ENCODE measurements around the gene CTNNBL1. TPM values are rescaled to one million over a fixed set of nuclear protein-coding genes. Genes with fewer than 3 reads are reported as not detected.

Gene CTNNBL1
- total RNA-seq, 2 donors from 2014 or later: 68.6 to 68.7 TPM

- no peak overlapping the region for H3K27ac Mint-ChIP-seq
- no peak overlapping the region for H3K4me3 Mint-ChIP-seq
- peaks cover 31% of the 10 kb centered on the region for H3K36me3 Mint-ChIP-seq (ENCODE audit: low read depth)
- WGBS, 2 experiments (ENCODE audit: insufficient coverage in 1 of 2, insufficient read length in 1 of 2): 87 to 92% methylated on average over 6 to 8 of the region's 8 CpGs
- H3K9me3 Mint-ChIP-seq: no peaks in the 10 kb centered on the region
- TF ChIP-seq, protein P1, sequence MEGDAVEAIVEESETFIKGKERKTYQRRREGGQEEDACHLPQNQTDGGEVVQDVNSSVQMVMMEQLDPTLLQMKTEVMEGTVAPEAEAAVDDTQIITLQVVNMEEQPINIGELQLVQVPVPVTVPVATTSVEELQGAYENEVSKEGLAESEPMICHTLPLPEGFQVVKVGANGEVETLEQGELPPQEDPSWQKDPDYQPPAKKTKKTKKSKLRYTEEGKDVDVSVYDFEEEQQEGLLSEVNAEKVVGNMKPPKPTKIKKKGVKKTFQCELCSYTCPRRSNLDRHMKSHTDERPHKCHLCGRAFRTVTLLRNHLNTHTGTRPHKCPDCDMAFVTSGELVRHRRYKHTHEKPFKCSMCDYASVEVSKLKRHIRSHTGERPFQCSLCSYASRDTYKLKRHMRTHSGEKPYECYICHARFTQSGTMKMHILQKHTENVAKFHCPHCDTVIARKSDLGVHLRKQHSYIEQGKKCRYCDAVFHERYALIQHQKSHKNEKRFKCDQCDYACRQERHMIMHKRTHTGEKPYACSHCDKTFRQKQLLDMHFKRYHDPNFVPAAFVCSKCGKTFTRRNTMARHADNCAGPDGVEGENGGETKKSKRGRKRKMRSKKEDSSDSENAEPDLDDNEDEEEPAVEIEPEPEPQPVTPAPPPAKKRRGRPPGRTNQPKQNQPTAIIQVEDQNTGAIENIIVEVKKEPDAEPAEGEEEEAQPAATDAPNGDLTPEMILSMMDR (conservative IDR thresholded peaks at IDR 0.05): no peak
- H3K4me1 Mint-ChIP-seq: peaks cover 9% of the 10 kb centered on the region
- H3K4me3 ChIP-seq (ENCODE audit: low read length): no peak overlapping the region
- no peak for DNase-seq
- H3K9me3 ChIP-seq (ENCODE audit: control insufficient read depth, low read length): no peaks in the 10 kb centered on the region
- H3K9ac ChIP-seq (ENCODE audit: extremely low read depth, low read length, poor library complexity, severe bottlenecking): no peak overlapping the region
- H3K27ac ChIP-seq (ENCODE audit: low read depth, low read length): no peak overlapping the region
- peaks cover 45% of the 10 kb centered on the region for H3K36me3 ChIP-seq (ENCODE audit: control insufficient read depth, insufficient read depth, low read length)
- no peaks in the 10 kb centered on the region for H3K4me1 ChIP-seq (ENCODE audit: control insufficient read depth, insufficient read depth, low read length)
- no peaks in the 10 kb centered on the region for H3K27me3 ChIP-seq (ENCODE audit: control insufficient read depth, insufficient read depth, low read length, poor library complexity, severe bottlenecking)
- H3K27me3 Mint-ChIP-seq (ENCODE audit: insufficient read depth): no peaks in the 10 kb centered on the region
Measured at GRCh38 chr20:37749620-37750403, 56.0 kb downstream of the CTNNBL1 start.

DNA sequence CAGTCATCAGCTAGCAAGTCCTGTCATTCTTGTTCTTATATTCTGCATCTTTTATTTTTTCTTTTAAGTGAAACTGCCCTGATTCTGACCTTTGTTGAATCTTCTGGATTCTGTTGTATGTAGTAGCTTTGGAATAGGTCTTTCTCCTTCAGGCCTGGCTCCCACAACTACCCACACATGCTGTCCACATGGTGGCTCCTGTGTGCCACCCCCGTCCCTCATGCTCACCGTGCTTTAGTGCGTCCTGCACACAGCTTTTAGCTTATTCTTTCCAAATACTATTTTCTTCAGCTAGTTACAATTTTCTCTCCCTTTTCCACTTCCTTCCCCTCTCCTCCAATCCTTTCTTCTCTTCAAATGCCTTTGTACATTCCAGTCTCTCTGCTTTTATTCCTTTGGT lies 61.8 kb downstream of the CTNNBL1 start:
- H3K4me3 Mint-ChIP-seq: no peak overlapping the region
- no peaks in the 10 kb centered on the region for H3K9me3 Mint-ChIP-seq
- Histone ChIP-seq H3K27ac (ENCODE audit: low read depth, low read length) (no peak overlapping the region), H3K27me3 (ENCODE audit: control insufficient read depth, insufficient read depth, low read length, poor library complexity, severe bottlenecking) (no peaks in the 10 kb centered on the region), H3K36me3 (ENCODE audit: control insufficient read depth, insufficient read depth, low read length) (peaks cover 33% of the 10 kb centered on the region), H3K9ac (ENCODE audit: extremely low read depth, low read length, poor library complexity, severe bottlenecking) (no peak overlapping the region), H3K9me3 (ENCODE audit: control insufficient read depth, low read length) (no peaks in the 10 kb centered on the region), H3K4me1 (ENCODE audit: control insufficient read depth, insufficient read depth, low read length) (peaks cover 7% of the 10 kb centered on the region), H3K4me3 (ENCODE audit: low read length) (no peak overlapping the region)
- WGBS, 2 experiments (ENCODE audit: insufficient coverage in 1 of 2, insufficient read length in 1 of 2): 85 to 89% methylated on average over 3 of the region's 3 CpGs
- peaks cover 4% of the 10 kb centered on the region for H3K4me1 Mint-ChIP-seq
- no peak overlapping the region for H3K27ac Mint-ChIP-seq
- H3K27me3 Mint-ChIP-seq (ENCODE audit: insufficient read depth): no peaks in the 10 kb centered on the region
- DNase-seq: no peak
- H3K36me3 Mint-ChIP-seq (ENCODE audit: low read depth): peaks cover 10% of the 10 kb centered on the region
- TF ChIP-seq, protein P1 (conservative IDR thresholded peaks at IDR 0.05): peak; percentile 60

DNA sequence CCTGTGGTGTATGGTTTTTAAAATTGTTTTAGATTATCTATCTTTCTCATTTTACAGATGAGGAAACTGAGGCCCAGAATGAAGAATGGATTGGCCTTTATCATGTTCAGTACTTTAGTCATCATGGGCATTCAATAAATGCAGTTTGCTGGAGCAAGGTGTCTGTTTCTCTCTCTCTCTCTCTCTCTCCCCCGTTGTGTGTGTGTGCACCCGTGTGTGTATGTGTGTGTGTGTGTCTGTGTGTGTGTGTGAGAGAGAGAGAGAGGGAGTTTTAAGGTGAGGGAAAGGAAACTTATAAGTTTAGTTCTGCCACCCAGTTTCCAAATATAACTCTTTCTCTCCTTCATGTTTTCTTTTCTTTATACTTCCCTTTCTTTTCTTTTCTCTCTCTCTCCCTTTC lies 62.4 kb downstream of the CTNNBL1 start:
- H3K27ac ChIP-seq (ENCODE audit: low read depth, low read length): no peak overlapping the region
- TF ChIP-seq, protein P1 (conservative IDR thresholded peaks at IDR 0.05): no peak
- H3K4me1 ChIP-seq (ENCODE audit: control insufficient read depth, insufficient read depth, low read length): peaks cover 7% of the 10 kb centered on the region
- H3K4me3 ChIP-seq (ENCODE audit: low read length): no peak overlapping the region
- H3K4me3 Mint-ChIP-seq: no peak overlapping the region
- no CpG with 5 or more reads among the region's 2 CpGs for WGBS, 2 experiments (ENCODE audit: insufficient coverage in 1 of 2, insufficient read length in 1 of 2)
- H3K36me3 Mint-ChIP-seq (ENCODE audit: low read depth): peaks cover 7% of the 10 kb centered on the region
- no peak overlapping the region for H3K27ac Mint-ChIP-seq
- H3K9ac ChIP-seq (ENCODE audit: extremely low read depth, low read length, poor library complexity, severe bottlenecking): no peak overlapping the region
- H3K9me3 Mint-ChIP-seq: no peaks in the 10 kb centered on the region
- H3K27me3 ChIP-seq (ENCODE audit: control insufficient read depth, insufficient read depth, low read length, poor library complexity, severe bottlenecking): no peaks in the 10 kb centered on the region
- no peak for DNase-seq
- H3K36me3 ChIP-seq (ENCODE audit: control insufficient read depth, insufficient read depth, low read length): peaks cover 39% of the 10 kb centered on the region
- H3K27me3 Mint-ChIP-seq (ENCODE audit: insufficient read depth): no peaks in the 10 kb centered on the region
- H3K4me1 Mint-ChIP-seq: peaks cover 4% of the 10 kb centered on the region
- H3K9me3 ChIP-seq (ENCODE audit: control insufficient read depth, low read length): no peaks in the 10 kb centered on the region

Data from endodermal cell (in vitro differentiated cells).